Renal cortex interstitium (tissue), 11 donors: Measurements from ENCODE around the gene AVPR1B. TPM values are rescaled to one million over a fixed set of nuclear protein-coding genes. Genes with fewer than 3 reads are reported as not detected.

ENCODE experiments used
- DNase-seq, 11 donors: peaks; one replicate each; pipeline ENCODE4 v3.0.0-alpha.2; 2013; ENCODE audit warnings: low read depth in 9 of 11, low spot score in 4 of 11; ENCODE audit errors: extremely low read depth in 1 of 11
- polyA plus RNA-seq, 3 donors: library from polyadenylated mRNA; unstranded; fragments of 120-200 nt; gene quantifications; one replicate each; pipeline ENCODE4 v1.2.1, GENCODE V29; 2013; ENCODE audit not compliant: insufficient read length in 3 of 3

Gene AVPR1B
- polyA plus RNA-seq, 3 donors: 0.79 to 0.95 (median 0.85) TPM

DNA sequence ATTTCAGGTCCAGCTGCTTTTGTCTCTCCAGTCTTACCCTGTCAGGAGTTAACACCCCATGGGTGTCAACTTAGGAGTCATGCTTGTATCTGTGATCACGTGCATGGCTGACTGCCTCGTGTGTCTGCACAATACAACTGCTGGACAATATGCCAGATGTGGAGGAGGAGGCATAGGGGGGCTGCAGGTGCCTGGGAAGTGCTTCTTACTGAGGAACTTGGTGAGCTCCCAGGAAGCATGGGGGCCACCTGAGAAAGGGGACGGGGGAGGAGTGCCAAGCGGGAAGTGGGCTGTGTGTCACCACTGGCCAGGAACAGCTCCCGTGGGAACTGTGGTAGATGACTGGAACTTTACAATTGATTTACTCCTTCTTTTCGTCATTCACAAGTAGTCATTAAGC, 54.7 kb downstream of the AVPR1B start:
- no peak for DNase-seq

DNA sequence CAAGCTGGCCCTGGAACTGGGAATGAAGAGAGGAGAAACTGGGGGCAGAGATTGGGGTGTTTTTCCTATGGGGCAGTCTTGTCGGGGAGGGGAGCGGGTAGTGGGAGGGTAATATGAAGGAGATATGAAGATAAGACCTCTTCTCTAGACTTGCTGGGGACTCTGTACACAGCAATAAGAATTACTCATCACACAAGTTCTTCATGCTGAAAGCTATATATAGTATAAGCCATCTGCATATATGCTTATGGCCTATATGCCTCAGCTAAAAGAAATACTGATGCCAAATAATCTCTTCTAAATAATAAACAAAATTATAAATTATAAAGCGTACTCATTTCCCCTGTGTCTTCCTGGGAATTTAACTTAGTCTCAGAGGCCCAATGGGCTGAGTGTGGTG, 56.3 kb downstream of the AVPR1B start:
- DNase-seq: no peak

Other genes with a start within 250 kb of the AVPR1B start
- gene SLC26A9, start 173.9 kb downstream of the AVPR1B start, polyA plus RNA-seq: under 1 TPM; 0.23 to 0.48 (median 0.42) TPM
- 1 to 10 TPM; 2.2 to 3.2 (median 3.1) TPM for gene RAB7B, start 114.0 kb downstream of the AVPR1B start, polyA plus RNA-seq
- gene CTSE, start 93.5 kb downstream of the AVPR1B start, polyA plus RNA-seq: under 1 TPM; 0.10 to 0.23 (median 0.22) TPM
- gene RHEX, start 64.2 kb downstream of the AVPR1B start, polyA plus RNA-seq: 1 to 10 TPM; 2.9 to 4.5 (median 3.3) TPM
- gene FAM72A, start 85.5 kb upstream of the AVPR1B start, polyA plus RNA-seq: 1 to 10 TPM; 4.6 to 6.2 (median 5.0) TPM
- gene SRGAP2, start 86.2 kb upstream of the AVPR1B start, polyA plus RNA-seq: 10 to 100 TPM; 50.9 to 69.4 (median 56.5) TPM